Activated T-cell treated with anti-CD3 and anti-CD28 coated beads for 4 hours (primary cell): ENCODE data around the gene PRKAG2.

ENCODE experiments used
- DNase-seq: peaks from one replicate; pipeline ENCODE4 v3.0.0-alpha.2; 2020

Gene PRKAG2

DNA sequence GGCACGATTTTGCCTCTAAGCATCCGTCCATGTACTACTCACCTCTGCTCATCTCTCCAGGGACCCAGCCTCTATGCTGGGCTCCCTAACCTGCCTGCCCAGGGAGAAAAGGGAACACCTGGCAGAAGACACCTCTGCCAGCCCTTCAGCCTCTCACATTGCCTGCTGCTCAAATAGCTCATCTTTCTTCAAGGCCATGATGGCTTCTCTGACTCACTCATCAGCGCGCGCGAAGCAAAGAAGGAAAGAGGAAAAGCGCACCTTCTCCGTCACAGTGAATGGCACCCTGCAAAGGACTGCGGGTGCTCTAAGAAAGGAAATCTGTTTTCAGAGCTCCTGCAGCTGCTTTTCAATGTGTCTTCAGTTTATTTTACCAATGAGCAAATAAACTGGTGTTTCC is 174.0 kb downstream of the PRKAG2 start:
- no peak for DNase-seq

- no peak for DNase-seq
Measured at GRCh38 chr7:151700586-151701165, 176.2 kb downstream of the PRKAG2 start.

GRCh38 chr7:151699928-151700319 is 177.0 kb downstream of the PRKAG2 start:
- DNase-seq: no peak

DNA sequence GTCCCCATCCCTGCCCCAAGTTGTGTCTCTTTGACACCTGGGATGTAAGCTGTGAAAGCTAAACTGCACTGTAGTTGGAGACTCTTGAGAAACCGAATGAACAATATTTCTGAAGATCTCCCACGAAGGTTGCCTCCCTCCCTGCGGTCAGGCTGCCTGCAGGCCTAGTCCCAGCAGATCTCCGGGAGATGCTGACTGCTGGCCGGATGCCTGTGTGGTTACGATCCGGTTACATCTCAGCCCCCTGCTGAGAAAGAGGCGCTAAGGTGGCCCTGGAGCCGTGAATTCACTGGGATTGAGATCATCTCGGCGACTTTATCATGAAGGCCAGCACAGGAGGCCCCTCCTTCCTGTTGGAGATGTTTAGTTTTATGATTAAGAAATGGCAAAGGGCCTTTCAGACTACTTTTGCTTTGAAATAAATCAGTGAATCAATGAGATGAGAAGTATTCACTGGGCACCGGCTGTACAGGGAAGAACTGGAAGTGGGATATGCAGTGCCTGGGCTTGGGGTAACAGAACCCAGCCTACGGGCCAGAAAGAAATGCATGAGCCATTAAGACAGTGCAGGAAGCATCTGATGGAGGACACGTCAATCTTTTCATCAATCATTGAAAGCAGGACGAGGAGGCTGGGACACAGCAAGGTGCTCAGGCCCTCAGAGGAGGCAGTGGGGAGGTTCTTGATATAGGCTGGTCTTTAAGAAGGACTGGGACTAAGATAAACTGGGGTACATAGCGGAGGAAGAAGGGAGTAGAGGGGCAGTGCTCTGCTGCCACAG is 177.6 kb downstream of the PRKAG2 start:
- no peak for DNase-seq

GRCh38 chr7:151697942-151698341 is 179.0 kb downstream of the PRKAG2 start:
- DNase-seq: no peak

GRCh38 chr7:151697515-151697895 is 179.4 kb downstream of the PRKAG2 start:
- no peak for DNase-seq

- no peak for DNase-seq
Measured at GRCh38 chr7:151696721-151697514, 180.0 kb downstream of the PRKAG2 start.

DNA sequence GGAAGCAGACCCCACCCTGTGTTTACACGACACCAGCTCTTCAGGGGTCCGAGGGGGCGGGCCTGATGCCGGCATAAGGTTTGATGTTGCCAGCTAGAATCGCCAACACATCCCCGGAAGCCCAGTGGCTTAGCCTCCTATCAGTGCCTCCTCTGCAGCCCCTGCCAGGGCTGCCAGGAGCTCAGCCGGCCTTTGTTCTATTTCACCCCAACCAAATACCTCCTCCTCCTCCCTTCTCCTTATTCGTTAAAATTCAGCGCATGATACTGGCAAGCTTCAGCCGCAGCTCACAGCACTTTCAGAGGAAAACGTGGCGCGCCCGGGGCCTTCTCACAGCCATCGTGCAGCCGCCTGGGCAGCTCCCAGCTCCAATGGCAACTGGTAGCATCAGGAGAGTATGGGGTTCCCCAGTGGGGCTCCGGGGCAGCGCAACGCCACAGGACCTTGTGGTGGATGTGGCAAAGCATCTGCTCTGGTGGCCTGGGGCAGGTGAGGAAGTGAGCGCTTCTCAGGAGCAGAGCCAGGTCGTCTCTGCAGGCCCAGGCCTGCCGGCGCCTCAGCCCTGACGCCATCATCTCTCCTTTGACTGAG is 180.9 kb downstream of the PRKAG2 start:
- no peak for DNase-seq

- no peak for DNase-seq
Measured at GRCh38 chr7:151694828-151695580, 181.9 kb downstream of the PRKAG2 start.

GRCh38 chr7:151694441-151694827 is 182.5 kb downstream of the PRKAG2 start:
- no peak for DNase-seq

- no peak for DNase-seq
Measured at GRCh38 chr7:151693140-151693539, 183.8 kb downstream of the PRKAG2 start.

- DNase-seq: no peak
Measured at GRCh38 chr7:151692721-151693120, 184.2 kb downstream of the PRKAG2 start.

DNA sequence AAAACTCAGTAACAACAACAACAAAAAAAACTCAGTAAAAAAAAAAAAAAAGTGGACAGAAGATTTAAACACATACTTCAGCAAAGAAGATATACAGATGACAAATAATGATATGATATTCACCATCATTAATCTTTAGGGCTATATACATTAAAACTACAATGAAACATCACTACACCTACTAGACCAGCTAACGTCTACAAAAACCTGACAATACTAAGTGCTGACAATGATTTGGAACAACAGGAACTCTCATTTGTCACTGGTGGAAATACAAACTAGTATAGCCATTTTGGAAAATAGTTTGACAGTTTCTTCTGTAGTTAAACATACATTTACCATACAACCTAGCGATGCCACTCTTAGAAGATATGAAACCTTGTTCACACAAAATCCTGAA is 185.5 kb downstream of the PRKAG2 start:
- DNase-seq: no peak

DNA sequence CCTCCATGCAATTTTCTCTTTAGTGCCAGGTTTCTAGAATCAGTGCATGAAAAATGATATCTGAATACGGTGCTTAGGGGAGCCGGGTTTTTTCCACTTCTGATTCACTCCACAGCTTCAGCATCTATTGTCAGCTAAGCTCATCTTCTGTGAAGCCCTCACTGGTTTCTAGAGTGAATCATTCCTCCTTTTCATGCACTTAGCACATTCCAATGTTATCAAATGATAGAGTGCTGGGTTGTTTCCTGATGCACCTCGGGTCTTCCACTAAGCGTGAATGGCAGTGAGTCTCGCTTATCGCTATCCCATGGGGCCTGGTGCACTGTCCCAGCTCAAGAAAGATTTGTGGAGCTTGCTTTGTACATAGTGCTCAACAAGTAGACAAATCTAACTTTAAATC is 186.3 kb downstream of the PRKAG2 start:
- DNase-seq: no peak

DNA sequence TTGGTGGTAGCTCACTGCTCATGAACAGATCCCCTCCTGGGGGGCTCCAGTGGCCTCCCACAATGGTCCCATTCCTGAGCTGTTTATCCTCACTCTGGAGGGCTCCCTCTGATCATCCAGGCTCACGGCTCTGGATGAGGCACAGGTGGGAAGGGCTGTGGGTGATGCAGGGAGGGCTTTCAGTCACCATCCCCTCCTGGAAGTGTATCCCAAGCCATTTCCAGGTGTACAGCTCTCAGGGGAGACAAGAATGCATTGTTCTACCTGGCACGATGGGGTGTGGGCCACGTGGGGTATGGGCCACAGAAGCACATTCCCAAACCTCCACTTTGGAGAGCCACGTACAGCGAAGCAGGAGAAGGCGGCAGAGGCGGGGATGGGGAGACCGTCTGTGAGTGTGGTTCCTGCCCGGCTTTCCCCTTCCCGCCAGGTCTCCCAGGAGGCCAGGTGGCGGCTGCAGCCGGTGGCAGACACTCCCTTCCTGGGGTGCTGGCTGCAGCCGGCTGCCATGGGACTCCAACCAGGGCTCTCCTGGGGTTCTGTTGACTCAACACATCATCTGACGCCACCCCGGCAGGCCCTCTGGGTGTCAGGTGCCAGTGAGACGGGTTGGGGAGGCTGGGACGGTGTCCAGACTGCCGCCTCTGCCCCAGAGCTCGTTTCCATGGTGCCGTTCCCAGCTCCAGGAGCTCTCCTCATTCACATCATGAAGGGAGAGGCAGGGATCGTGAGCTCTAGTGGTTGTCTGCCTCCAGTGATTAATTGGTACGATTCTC is 187.5 kb downstream of the PRKAG2 start:
- DNase-seq: no peak

DNA sequence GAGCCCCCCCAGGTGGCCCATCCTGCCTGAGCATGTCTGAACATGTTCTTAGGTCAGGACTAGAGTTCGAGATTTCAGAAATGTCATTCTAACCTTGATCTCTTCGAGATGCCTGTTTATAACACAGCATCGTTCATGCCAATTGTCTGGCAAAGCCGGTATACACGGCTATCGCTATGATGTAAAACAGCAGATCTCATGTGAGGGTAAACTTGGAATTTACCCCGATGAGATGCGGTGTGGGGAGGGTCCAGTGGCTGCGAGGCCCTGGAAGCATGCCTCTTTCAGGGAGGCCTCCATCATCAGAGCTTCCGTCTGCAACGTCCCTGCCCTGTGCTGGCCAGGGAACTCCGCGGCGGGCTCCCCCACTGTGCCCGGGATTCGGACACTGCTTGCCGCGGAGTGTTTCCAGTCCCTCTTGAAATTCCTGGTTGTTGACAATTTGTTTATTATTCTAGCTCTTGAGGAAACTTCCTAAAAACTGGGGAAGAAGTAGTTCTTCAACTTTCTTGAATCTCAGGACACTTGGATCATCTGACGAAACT is 188.6 kb downstream of the PRKAG2 start:
- DNase-seq: no peak

DNA sequence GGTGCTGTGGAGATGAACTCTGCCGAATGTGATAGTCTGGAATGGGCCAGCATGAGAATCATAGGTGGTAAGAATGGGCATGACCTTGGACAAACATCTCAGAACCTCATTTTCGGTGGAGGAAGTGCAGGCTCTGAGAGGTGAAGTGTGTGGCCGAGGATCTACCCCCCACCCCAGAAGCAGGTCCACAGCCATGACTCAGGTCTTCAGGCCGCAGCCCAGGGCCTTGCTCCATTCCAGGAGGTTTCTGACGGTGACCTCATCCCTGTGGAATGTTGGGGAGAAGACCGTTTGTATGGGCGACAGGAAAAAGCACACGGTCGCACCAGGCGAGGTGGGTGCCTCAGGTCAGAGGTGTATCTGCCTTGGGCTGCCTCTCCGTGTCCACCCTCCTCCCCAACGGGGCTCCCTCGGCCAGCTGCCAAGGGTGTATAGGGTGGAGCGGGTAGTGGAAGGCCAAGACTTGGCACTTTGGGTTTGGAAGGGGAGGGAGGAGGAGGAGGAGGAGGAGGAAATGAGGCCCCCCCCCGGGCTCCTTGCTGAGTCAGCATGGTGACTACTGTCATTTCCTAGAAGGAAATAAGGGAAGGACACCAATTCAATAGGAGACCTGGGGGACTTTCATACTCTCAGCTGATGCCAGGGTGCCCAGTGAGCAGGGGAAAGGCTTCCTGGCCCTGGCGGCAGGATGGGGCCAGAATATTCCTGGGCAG is 189.2 kb downstream of the PRKAG2 start:
- no peak for DNase-seq

GRCh38 chr7:151686826-151687225 is 190.1 kb downstream of the PRKAG2 start:
- no peak for DNase-seq

DNA sequence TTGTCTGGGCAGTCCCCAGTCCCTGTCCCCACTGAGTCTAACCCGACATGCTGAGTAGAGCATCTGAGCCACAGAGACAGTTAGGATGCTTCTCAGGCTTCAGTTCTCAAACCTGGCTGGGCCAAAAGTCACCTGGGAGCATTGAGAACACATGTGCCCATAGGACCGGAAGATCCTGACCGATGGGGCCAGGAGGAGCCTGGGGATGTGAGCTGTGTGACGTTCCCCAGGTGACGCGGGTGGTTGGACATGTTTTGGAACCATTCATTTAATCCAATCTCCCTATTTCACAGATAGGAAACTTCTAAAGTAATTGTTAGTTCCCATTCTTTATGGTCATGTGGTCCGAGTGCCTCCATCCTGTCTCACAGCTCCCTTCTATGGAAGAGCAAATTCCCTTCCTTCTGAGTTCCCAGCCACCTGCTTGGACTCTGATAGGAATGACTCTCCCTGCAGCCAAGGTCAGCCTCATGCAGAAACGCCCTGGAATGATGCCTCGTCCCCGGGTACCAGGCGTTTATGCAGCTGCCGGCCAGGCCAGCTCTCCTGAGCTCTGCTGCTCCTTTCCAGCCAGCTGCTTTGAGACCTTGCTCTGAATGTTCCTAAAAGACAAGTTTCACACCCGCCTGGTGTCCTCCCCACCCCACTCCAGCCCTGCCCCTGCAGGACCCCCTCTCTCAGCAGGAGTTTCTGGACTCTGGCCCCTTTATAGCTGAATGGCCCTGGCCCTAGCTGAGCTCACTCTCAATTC is 190.7 kb downstream of the PRKAG2 start:
- no peak for DNase-seq
